Fibroblast of villous mesenchyme (primary cell): ENCODE results near the gene SYNGR2. TPM values are rescaled to one million over a fixed set of nuclear protein-coding genes. Genes with fewer than 3 reads are reported as not detected.

Source experiments
- DNase-seq: peaks from one replicate; pipeline ENCODE4 v3.0.0-alpha.2; 2010; ENCODE audit warnings: low read depth
- H3K4me3 ChIP-seq: 2 replicates; pipeline ENCODE4 v1.5.1; 2011; ENCODE audit warnings: low read depth, mild to moderate bottlenecking, low read length
- small RNA-seq: library from RNA; depleted of rRNA; stranded (forward); fragments of <200 nt; gene quantifications from one replicate; pipeline ENCODE3, GENCODE V24; 2012
- total RNA-seq: library from RNA; depleted of rRNA; stranded (reverse); fragments of >200 nt; gene quantifications from 2 replicates; pipeline ENCODE4 v1.2.3, GENCODE V29; 2012
- TF ChIP-seq, protein P1 (sequence below): IDR thresholded peaks from 2 replicates; pipeline ENCODE4 v1.5.1; 2012; ENCODE audit warnings: low read depth, mild to moderate bottlenecking, low read length; ENCODE audit not compliant: insufficient read depth

SYNGR2 gene
- total RNA-seq, 1 donor: 16.0 TPM

DNA sequence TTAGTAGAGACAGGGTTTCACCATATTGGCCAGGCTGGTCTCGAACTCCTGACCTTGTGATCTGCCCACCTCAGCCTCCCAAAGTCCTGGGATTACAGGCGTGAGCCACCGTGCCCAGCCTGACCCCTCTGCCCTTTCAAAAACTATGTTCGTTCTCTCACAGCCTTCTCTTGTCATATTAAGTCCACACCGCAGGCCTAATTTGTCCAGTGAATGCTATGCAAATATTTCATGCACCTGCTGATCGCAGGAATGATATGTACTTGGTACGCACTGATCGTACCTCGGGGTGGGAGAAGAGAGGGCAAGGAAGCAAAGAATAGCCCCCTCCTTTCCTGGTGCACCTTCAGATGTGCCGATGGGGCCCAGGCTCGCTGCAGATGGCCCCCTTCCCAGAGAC lies 42.7 kb downstream of the SYNGR2 start:
- no peak for DNase-seq
- TF ChIP-seq, protein P1, sequence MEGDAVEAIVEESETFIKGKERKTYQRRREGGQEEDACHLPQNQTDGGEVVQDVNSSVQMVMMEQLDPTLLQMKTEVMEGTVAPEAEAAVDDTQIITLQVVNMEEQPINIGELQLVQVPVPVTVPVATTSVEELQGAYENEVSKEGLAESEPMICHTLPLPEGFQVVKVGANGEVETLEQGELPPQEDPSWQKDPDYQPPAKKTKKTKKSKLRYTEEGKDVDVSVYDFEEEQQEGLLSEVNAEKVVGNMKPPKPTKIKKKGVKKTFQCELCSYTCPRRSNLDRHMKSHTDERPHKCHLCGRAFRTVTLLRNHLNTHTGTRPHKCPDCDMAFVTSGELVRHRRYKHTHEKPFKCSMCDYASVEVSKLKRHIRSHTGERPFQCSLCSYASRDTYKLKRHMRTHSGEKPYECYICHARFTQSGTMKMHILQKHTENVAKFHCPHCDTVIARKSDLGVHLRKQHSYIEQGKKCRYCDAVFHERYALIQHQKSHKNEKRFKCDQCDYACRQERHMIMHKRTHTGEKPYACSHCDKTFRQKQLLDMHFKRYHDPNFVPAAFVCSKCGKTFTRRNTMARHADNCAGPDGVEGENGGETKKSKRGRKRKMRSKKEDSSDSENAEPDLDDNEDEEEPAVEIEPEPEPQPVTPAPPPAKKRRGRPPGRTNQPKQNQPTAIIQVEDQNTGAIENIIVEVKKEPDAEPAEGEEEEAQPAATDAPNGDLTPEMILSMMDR: no peak
- H3K4me3 ChIP-seq: no peak overlapping the region

DNA sequence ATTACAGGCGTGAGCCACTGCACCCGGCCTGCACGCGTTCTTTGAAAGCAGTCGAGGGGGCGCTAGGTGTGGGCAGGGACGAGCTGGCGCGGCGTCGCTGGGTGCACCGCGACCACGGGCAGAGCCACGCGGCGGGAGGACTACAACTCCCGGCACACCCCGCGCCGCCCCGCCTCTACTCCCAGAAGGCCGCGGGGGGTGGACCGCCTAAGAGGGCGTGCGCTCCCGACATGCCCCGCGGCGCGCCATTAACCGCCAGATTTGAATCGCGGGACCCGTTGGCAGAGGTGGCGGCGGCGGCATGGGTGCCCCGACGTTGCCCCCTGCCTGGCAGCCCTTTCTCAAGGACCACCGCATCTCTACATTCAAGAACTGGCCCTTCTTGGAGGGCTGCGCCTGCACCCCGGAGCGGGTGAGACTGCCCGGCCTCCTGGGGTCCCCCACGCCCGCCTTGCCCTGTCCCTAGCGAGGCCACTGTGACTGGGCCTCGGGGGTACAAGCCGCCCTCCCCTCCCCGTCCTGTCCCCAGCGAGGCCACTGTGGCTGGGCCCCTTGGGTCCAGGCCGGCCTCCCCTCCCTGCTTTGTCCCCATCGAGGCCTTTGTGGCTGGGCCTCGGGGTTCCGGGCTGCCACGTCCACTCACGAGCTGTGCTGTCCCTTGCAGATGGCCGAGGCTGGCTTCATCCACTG lies 45.8 kb downstream of the SYNGR2 start, which contains the start of gene BIRC5:
Gene BIRC5 (plus strand): TSS at position 238 of the 690 bp plus-strand sequence. CDS start 64 bp downstream, at position 302.
- DNase-seq: peak; percentile 86
- TF ChIP-seq, protein P1: no peak
- H3K4me3 ChIP-seq: peak within 1 kb of the TSS; percentile 80

DNA sequence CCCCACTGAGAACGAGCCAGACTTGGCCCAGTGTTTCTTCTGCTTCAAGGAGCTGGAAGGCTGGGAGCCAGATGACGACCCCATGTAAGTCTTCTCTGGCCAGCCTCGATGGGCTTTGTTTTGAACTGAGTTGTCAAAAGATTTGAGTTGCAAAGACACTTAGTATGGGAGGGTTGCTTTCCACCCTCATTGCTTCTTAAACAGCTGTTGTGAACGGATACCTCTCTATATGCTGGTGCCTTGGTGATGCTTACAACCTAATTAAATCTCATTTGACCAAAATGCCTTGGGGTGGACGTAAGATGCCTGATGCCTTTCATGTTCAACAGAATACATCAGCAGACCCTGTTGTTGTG lies 46.3 kb downstream of the SYNGR2 start:
- H3K4me3 ChIP-seq: peak overlapping the region; percentile 80
- no peak for DNase-seq
- TF ChIP-seq, protein P1: no peak

DNA sequence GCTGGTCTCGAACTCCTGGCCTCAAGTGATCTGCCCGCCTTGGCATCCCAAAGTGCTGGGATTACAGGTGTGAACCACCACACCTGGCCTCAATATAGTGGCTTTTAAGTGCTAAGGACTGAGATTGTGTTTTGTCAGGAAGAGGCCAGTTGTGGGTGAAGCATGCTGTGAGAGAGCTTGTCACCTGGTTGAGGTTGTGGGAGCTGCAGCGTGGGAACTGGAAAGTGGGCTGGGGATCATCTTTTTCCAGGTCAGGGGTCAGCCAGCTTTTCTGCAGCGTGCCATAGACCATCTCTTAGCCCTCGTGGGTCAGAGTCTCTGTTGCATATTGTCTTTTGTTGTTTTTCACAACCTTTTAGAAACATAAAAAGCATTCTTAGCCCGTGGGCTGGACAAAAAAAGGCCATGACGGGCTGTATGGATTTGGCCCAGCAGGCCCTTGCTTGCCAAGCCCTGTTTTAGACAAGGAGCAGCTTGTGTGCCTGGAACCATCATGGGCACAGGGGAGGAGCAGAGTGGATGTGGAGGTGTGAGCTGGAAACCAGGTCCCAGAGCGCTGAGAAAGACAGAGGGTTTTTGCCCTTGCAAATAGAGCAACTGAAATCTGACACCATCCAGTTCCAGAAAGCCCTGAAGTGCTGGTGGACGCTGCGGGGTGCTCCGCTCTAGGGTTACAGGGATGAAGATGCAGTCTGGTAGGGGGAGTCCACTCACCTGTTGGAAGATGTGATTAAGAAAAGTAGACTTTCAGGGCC lies 51.2 kb downstream of the SYNGR2 start:
- TF ChIP-seq, protein P1: no peak
- DNase-seq: no peak
- H3K4me3 ChIP-seq: no peak overlapping the region

Small RNA genes within 50 kb of the gene (small RNA-seq; reads per million reads assigned to genes)
- not detected for gene AC087645.1

Other genes with a start within 250 kb of the SYNGR2 start
- 4.3 and 6.8 TPM in 2 replicates for gene TNRC6C, start 209.9 kb upstream of the SYNGR2 start, total RNA-seq
- gene TMC6, start 39.8 kb upstream of the SYNGR2 start, total RNA-seq: 4.2 and 5.2 TPM in 2 replicates
- gene TMC8, start 37.8 kb upstream of the SYNGR2 start, total RNA-seq: not detected in 2 replicates
- gene C17orf99, start 22.2 kb upstream of the SYNGR2 start, total RNA-seq: not detected in 2 replicates
- 87.2 and 158 TPM in 2 replicates for gene TK1, start 18.5 kb downstream of the SYNGR2 start, total RNA-seq
- gene AFMID, start 18.8 kb downstream of the SYNGR2 start, total RNA-seq: 19.0 and 21.6 TPM in 2 replicates
- 39.0 and 50.1 TPM in 2 replicates for gene BIRC5, start 45.7 kb downstream of the SYNGR2 start, total RNA-seq
- gene TMEM235, start 63.0 kb downstream of the SYNGR2 start, total RNA-seq: not detected in 2 replicates
- 59.6 and 70.0 TPM in 2 replicates for gene SOCS3, start 191.5 kb downstream of the SYNGR2 start, total RNA-seq
- 30.9 and 35.4 TPM in 2 replicates for gene PGS1, start 210.1 kb downstream of the SYNGR2 start, total RNA-seq